CD4-positive, alpha-beta memory T cell (primary cell): ENCODE results near the gene MAGIX. TPM values are rescaled to one million over a fixed set of nuclear protein-coding genes. Genes with fewer than 3 reads are reported as not detected.

ENCODE experiments used
- CTCF ChIA-PET: fragments of 350-600 bp; sonication (Branson Sonifier 250); formaldehyde crosslinking; loops from one replicate; lab custom pipeline; 2021; ENCODE audit warnings: inconsistent platforms; ENCODE audit not compliant: partially characterized antibody; lab: Charles Lee
- POLR2A ChIA-PET: fragments of 350-600 bp; sonication (Branson Sonifier 250); formaldehyde crosslinking; loops from one replicate; lab custom pipeline; 2021; ENCODE audit not compliant: partially characterized antibody; lab: Charles Lee
- DNase-seq, 5 donors: peaks; one replicate each; pipeline versions ENCODE4 v3.0.0 to v3.0.0-alpha.2; 2020 to 2022; ENCODE audit warnings: mixed read lengths in 1 of 5
- H3K27ac ChIP-seq: one replicate; pipeline ENCODE4 v1.7.0; 2013; ENCODE audit warnings: low read depth, low read length
- H3K27me3 ChIP-seq: 2 replicates; pipeline ENCODE4 v1.7.0; 2013; ENCODE audit warnings: mild to moderate bottlenecking, low read length, moderate library complexity; ENCODE audit not compliant: insufficient read depth
- H3K36me3 ChIP-seq: 2 replicates; pipeline ENCODE4 v1.7.0; 2013; ENCODE audit warnings: mild to moderate bottlenecking, low read length, moderate library complexity; ENCODE audit not compliant: insufficient read depth
- H3K4me1 ChIP-seq: 2 replicates; pipeline ENCODE4 v1.7.0; 2013; ENCODE audit warnings: mild to moderate bottlenecking, low read length, moderate library complexity; ENCODE audit not compliant: insufficient read depth
- H3K4me3 ChIP-seq, 2 donors: one replicate each; pipeline ENCODE4 v1.7.0; 2013; ENCODE audit warnings: low read length in 2 of 2, mild to moderate bottlenecking in 1 of 2
- H3K9me3 ChIP-seq, 2 donors: one replicate each; pipeline ENCODE4 v1.7.0; 2013; ENCODE audit warnings: low read length in 2 of 2, control low read depth in 1 of 2; ENCODE audit not compliant: control insufficient read depth in 1 of 2
- H3K27ac Mint-ChIP-seq, 7 donors: one replicate each; pipeline ENCODE4 v1.8.0; 2020 to 2021; ENCODE audit warnings: mixed read lengths in 7 of 7, mild to moderate bottlenecking in 6 of 7, inconsistent platforms in 3 of 7, moderate library complexity in 3 of 7
- H3K27me3 Mint-ChIP-seq, 2 donors: one replicate each; pipeline ENCODE4 v1.8.0; 2020 to 2021; ENCODE audit warnings: mixed read lengths in 2 of 2
- H3K36me3 Mint-ChIP-seq, 2 donors: one replicate each; pipeline ENCODE4 v1.8.0; 2020 to 2021; ENCODE audit warnings: mixed read lengths in 2 of 2, inconsistent platforms in 1 of 2, mild to moderate bottlenecking in 1 of 2
- H3K4me1 Mint-ChIP-seq, 4 donors: one replicate each; pipeline ENCODE4 v1.8.0; 2020 to 2021; ENCODE audit warnings: mixed read lengths in 4 of 4, mild to moderate bottlenecking in 1 of 4
- H3K4me3 Mint-ChIP-seq, 8 donors: one replicate each; pipeline ENCODE4 v1.8.0; 2020 to 2021; ENCODE audit warnings: mixed read lengths in 8 of 8, mild to moderate bottlenecking in 7 of 8, moderate library complexity in 6 of 8, inconsistent platforms in 3 of 8
- H3K9me3 Mint-ChIP-seq, 8 donors: one replicate each; pipeline ENCODE4 v1.8.0; 2020 to 2021; ENCODE audit warnings: mixed read lengths in 8 of 8, mild to moderate bottlenecking in 5 of 8, inconsistent platforms in 3 of 8, moderate library complexity in 1 of 8
- intact Hi-C: fragments of 100-400 bp; cut with micrococcal nuclease; formaldehyde crosslinking; loops from one replicate; pipeline ENCODE4 v1.15.1; 2023
- polyA plus RNA-seq, 2 donors: library from polyadenylated mRNA; unstranded; fragments of 300-500 nt; fragmentation: Illumina TruSeq; gene quantifications; one replicate each; pipeline ENCODE4 v1.2.3, GENCODE V29; 2021
- total RNA-seq, 2 experiments: library from RNA; stranded (reverse); gene quantifications; one replicate each; pipeline ENCODE4 v1.2.3, GENCODE V29; 2021

Gene MAGIX
- total and polyA plus RNA-seq, 4 experiments from 2014 or later, result 0.21 to 2.2 (median 1.3) TPM

DNA sequence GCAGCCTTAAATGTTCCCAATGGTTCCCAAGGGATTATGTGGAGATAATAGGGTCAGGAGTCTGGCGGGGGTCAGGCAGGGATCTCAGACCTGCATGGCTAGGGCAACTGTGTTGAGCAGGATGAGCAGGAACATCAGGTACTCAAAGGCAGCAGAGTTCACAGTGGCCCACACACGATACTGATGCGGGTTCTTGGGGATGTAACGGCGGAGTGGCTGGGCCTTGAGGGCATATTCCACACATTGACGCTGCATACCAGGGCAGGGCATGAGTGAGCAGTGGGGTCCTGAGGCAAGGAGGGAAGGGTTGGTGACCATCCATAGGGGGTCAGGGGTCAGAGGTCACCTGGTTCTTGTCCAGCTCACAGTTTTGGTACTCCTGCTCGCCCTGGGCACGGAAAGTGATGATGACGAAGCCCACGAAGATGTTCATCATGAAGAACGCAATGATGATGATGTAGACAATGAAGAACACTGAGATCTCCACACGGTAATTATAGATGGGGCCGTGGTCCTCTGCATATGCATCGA, 52.5 kb downstream of the MAGIX start:
- H3K36me3 ChIP-seq, result no peaks in the 10 kb centered on the region
- no peaks in the 10 kb centered on the region for H3K4me1 ChIP-seq
- H3K27me3 Mint-ChIP-seq, result peaks cover 1 to 3% of the 10 kb centered on the region in 2 donors
- H3K27ac ChIP-seq, result no peak overlapping the region
- H3K4me1 Mint-ChIP-seq, result peaks cover 0 to 3% (median 0%) of the 10 kb centered on the region in 4 donors
- no peak for DNase-seq
- POLR2A ChIA-PET, result no interaction called here
- H3K27me3 ChIP-seq, result no peaks in the 10 kb centered on the region
- H3K27ac Mint-ChIP-seq, result no peak overlapping the region
- intact Hi-C loops, result no loop called here
- H3K36me3 Mint-ChIP-seq, result no peaks in the 10 kb centered on the region
- no peaks in the 10 kb centered on the region for H3K9me3 Mint-ChIP-seq
- no peak overlapping the region for H3K4me3 Mint-ChIP-seq
- no peak overlapping the region for H3K4me3 ChIP-seq
- no peaks in the 10 kb centered on the region for H3K9me3 ChIP-seq
- CTCF ChIA-PET, result no interaction called here

Other genes starting within 250 kb of the MAGIX start
- 100 to 1,000 TPM; 117 to 118 TPM for gene PIM2, start 243.7 kb upstream of the MAGIX start, total RNA-seq
- gene PIM2, start 243.7 kb upstream of the MAGIX start, polyA plus RNA-seq, result 100 to 1,000 TPM; 396 to 489 TPM
- gene OTUD5, start 205.2 kb upstream of the MAGIX start, total RNA-seq, result 10 to 100 TPM; 92.0 to 94.5 TPM
- 10 to 100 TPM; 16.5 to 45.6 TPM for gene OTUD5, start 205.2 kb upstream of the MAGIX start, polyA plus RNA-seq
- 1 to 10 TPM; 1.8 to 1.9 TPM for gene KCND1, start 190.9 kb upstream of the MAGIX start, total RNA-seq
- 1 to 10 TPM in 1 of 2 donors, not detected in 1; 1.0 TPM for gene KCND1, start 190.9 kb upstream of the MAGIX start, polyA plus RNA-seq
- 100 to 1,000 TPM in 1 of 2 experiments, 10 to 100 TPM in 1; 99.6 to 111 TPM for gene GRIPAP1, start 160.5 kb upstream of the MAGIX start, total RNA-seq
- 10 to 100 TPM in 1 of 2 donors, 1 to 10 TPM in 1; 4.8 to 18.7 TPM for gene GRIPAP1, start 160.5 kb upstream of the MAGIX start, polyA plus RNA-seq
- gene TFE3, start 119.4 kb upstream of the MAGIX start, total RNA-seq, result 10 to 100 TPM; 35.5 to 37.6 TPM
- 1 to 10 TPM; 3.0 to 8.0 TPM for gene TFE3, start 119.4 kb upstream of the MAGIX start, polyA plus RNA-seq
- gene CCDC120, start 103.8 kb upstream of the MAGIX start, total RNA-seq, result 10 to 100 TPM in 1 of 2 experiments, 1 to 10 TPM in 1; 9.8 to 10.6 TPM
- gene CCDC120, start 103.8 kb upstream of the MAGIX start, polyA plus RNA-seq, result under 1 TPM; 0.19 to 0.94 TPM
- 10 to 100 TPM; 25.4 to 28.9 TPM for gene PRAF2, start 88.8 kb upstream of the MAGIX start, total RNA-seq
- gene PRAF2, start 88.8 kb upstream of the MAGIX start, polyA plus RNA-seq, result 10 to 100 TPM; 29.3 to 60.1 TPM
- gene WDR45, start 82.9 kb upstream of the MAGIX start, total RNA-seq, result 100 to 1,000 TPM; 102 to 126 TPM
- 10 to 100 TPM; 43.2 to 57.3 TPM for gene WDR45, start 82.9 kb upstream of the MAGIX start, polyA plus RNA-seq
- gene GPKOW, start 39.0 kb upstream of the MAGIX start, total RNA-seq, result 10 to 100 TPM; 20.0 to 20.7 TPM
- gene GPKOW, start 39.0 kb upstream of the MAGIX start, polyA plus RNA-seq, result 10 to 100 TPM; 23.6 to 37.2 TPM
- gene PLP2, start 9.1 kb downstream of the MAGIX start, total RNA-seq, result 100 to 1,000 TPM; 132 to 146 TPM
- gene PLP2, start 9.1 kb downstream of the MAGIX start, polyA plus RNA-seq, result 100 to 1,000 TPM; 228 to 334 TPM
- gene PRICKLE3, start 23.6 kb downstream of the MAGIX start, total RNA-seq, result 10 to 100 TPM; 12.0 to 12.3 TPM
- 1 to 10 TPM in 1 of 2 donors, under 1 TPM in 1; 0.73 to 4.5 TPM for gene PRICKLE3, start 23.6 kb downstream of the MAGIX start, polyA plus RNA-seq
- gene SYP, start 37.4 kb downstream of the MAGIX start, total RNA-seq, result under 1 TPM; 0.50 to 0.73 TPM
- gene SYP, start 37.4 kb downstream of the MAGIX start, polyA plus RNA-seq, result under 1 TPM in 1 of 2 donors, not detected in 1; 0.32 TPM
- gene CACNA1F, start 70.6 kb downstream of the MAGIX start, total RNA-seq, result 1 to 10 TPM; 1.2 to 1.3 TPM
- gene CACNA1F, start 70.6 kb downstream of the MAGIX start, polyA plus RNA-seq, result under 1 TPM in 1 of 2 donors, not detected in 1; 0.03 TPM
- gene CCDC22, start 72.7 kb downstream of the MAGIX start, total RNA-seq, result 10 to 100 TPM; 27.1 to 27.7 TPM
- gene CCDC22, start 72.7 kb downstream of the MAGIX start, polyA plus RNA-seq, result 10 to 100 TPM; 22.6 to 33.1 TPM
- gene FOXP3, start 102.0 kb downstream of the MAGIX start, total RNA-seq, result 1 to 10 TPM; 3.5 to 4.3 TPM
- gene FOXP3, start 102.0 kb downstream of the MAGIX start, polyA plus RNA-seq, result 1 to 10 TPM in 1 of 2 donors, under 1 TPM in 1; 1.00 to 2.2 TPM
- 10 to 100 TPM; 17.4 to 17.7 TPM for gene PPP1R3F, start 107.0 kb downstream of the MAGIX start, total RNA-seq
- gene PPP1R3F, start 107.0 kb downstream of the MAGIX start, polyA plus RNA-seq, result 10 to 100 TPM in 1 of 2 donors, 1 to 10 TPM in 1; 4.8 to 10.7 TPM
- gene GAGE10, start 140.9 kb downstream of the MAGIX start, total RNA-seq, result not detected
- gene GAGE10, start 140.9 kb downstream of the MAGIX start, polyA plus RNA-seq, result not detected
- gene GAGE12J, start 159.3 kb downstream of the MAGIX start, total RNA-seq, result not detected
- not detected for gene GAGE12J, start 159.3 kb downstream of the MAGIX start, polyA plus RNA-seq
- not detected for gene GAGE13, start 168.8 kb downstream of the MAGIX start, total RNA-seq
- gene GAGE13, start 168.8 kb downstream of the MAGIX start, polyA plus RNA-seq, result not detected